Suprapubic skin (tissue), 4 donors: ENCODE results near the gene SMOC2. TPM values are rescaled to one million over a fixed set of nuclear protein-coding genes. Genes with fewer than 3 reads are reported as not detected.

ENCODE experiments used
- DNase-seq, 2 donors: peaks; one replicate each; pipeline ENCODE4 v3.0.0-alpha.2; 2019; ENCODE audit warnings: low spot score in 2 of 2
- H3K27ac ChIP-seq: fragments of 200-600 bp; sonication (generic); one replicate; pipeline ENCODE4 v1.5.1; 2019
- H3K27me3 ChIP-seq: fragments of 200-600 bp; sonication (generic); one replicate; pipeline ENCODE4 v1.5.1; 2019
- H3K36me3 ChIP-seq: fragments of 200-600 bp; sonication (generic); one replicate; pipeline ENCODE4 v1.5.1; 2019
- H3K4me1 ChIP-seq: fragments of 200-600 bp; sonication (generic); one replicate; pipeline ENCODE4 v1.5.1; 2019
- H3K4me3 ChIP-seq: fragments of 200-600 bp; sonication (generic); one replicate; pipeline ENCODE4 v1.5.1; 2019; ENCODE audit warnings: mild to moderate bottlenecking
- H3K9me3 ChIP-seq: fragments of 200-600 bp; sonication (generic); one replicate; pipeline ENCODE4 v1.5.1; 2019
- EP300 ChIP-seq: sonication (generic); formaldehyde crosslinking; IDR thresholded peaks from one replicate; pipeline ENCODE4 v1.6.1; 2017; ENCODE audit warnings: antibody characterized with exemption
- POLR2A ChIP-seq, 2 donors: fragments of 450-650 bp; IDR thresholded peaks; one replicate each; pipeline ENCODE4 v1.6.1; 2017; ENCODE audit warnings: antibody characterized with exemption in 2 of 2, mild to moderate bottlenecking in 2 of 2, moderate library complexity in 2 of 2
- POLR2AphosphoS5 ChIP-seq, 3 donors: sonication (generic); formaldehyde crosslinking; IDR thresholded peaks; one replicate each; pipeline ENCODE4 v1.6.1; 2017; ENCODE audit warnings: antibody characterized with exemption in 3 of 3
- WGBS: methylation state at CpG from one replicate; pipeline ENCODE4 v1.1.5; 2018; 5-methylcytosine and 5-hydroxymethylcytosine counted together
- total RNA-seq, 4 donors: library from RNA; depleted of rRNA; stranded (reverse); fragments of >200 nt; gene quantifications; one replicate each; pipeline ENCODE4 v1.1.0, GENCODE V29; 2016
- TF ChIP-seq, protein P1 (sequence below), 2 donors: fragments of 200-600 bp in 1 of 2; fragments of 450-650 bp in 1 of 2; sonication (generic) in 1 of 2; IDR thresholded peaks; one replicate each; pipeline ENCODE4 v1.5.1; 2016 to 2019; ENCODE audit warnings: antibody characterized with exemption in 2 of 2, mild to moderate bottlenecking in 1 of 2, moderate library complexity in 1 of 2

The SMOC2 gene
- total RNA-seq, 4 donors from 2014 or later, result 16.2 to 22.9 (median 18.8) TPM

DNA sequence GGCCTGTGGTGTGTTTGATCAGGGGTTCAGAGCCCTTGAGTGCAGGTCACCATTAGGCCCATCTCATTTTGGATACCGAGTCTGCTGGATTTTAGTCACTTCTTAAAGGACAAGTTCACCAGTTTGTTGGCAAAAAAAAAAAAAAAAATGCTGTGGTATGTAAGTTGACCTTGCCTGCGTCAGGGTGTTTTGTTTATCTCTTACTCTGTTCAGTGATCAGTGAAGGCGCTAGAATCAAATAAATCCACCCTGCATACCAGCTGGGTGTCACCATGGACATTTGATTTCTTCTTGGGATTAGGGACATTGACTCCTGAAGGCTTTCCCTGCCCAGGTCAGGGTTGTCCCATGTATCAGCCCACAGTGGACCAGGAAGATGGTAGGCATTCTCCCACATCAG, 6.7 kb downstream of the SMOC2 start:
- no peak overlapping the region for H3K27ac ChIP-seq
- TF ChIP-seq, protein P1, sequence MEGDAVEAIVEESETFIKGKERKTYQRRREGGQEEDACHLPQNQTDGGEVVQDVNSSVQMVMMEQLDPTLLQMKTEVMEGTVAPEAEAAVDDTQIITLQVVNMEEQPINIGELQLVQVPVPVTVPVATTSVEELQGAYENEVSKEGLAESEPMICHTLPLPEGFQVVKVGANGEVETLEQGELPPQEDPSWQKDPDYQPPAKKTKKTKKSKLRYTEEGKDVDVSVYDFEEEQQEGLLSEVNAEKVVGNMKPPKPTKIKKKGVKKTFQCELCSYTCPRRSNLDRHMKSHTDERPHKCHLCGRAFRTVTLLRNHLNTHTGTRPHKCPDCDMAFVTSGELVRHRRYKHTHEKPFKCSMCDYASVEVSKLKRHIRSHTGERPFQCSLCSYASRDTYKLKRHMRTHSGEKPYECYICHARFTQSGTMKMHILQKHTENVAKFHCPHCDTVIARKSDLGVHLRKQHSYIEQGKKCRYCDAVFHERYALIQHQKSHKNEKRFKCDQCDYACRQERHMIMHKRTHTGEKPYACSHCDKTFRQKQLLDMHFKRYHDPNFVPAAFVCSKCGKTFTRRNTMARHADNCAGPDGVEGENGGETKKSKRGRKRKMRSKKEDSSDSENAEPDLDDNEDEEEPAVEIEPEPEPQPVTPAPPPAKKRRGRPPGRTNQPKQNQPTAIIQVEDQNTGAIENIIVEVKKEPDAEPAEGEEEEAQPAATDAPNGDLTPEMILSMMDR (IDR thresholded peaks at IDR 0.05), result no peak
- TF ChIP-seq POLR2AphosphoS5 (IDR thresholded peaks at IDR 0.05) (no peak), POLR2A (IDR thresholded peaks at IDR 0.05) (no peak), EP300 (no peak)

DNA sequence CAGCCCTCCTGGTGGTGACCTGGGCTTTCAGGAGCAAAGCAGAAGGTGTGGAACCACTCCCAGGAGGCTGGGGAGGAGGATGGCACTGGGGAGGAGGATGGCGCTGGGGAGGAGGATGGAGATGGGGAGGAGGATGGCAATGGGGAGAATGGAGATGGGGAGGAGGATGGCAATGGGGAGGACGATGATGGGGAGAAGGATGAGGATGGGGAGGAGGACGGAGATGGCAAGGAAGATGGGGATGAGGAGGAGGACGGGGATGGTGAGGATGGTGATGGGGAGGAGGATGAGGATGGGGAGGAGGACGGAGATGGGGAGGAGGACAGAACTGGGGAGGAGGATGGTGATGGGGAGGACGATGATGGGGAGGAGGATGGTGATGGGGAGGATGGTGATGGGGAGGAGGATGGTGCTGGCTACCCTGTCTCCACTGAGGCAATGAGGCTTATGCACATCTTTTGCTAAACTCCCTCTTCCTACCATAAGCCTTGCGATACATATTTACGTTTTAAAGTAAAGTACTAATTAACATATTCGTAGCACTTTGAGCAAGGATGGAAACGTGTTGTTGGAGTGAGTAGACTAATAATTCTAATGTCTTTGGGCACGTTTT, 7.4 kb downstream of the SMOC2 start:
- H3K27ac ChIP-seq, result no peak overlapping the region
- peaks cover 14% of the 10 kb centered on the region for H3K27me3 ChIP-seq
- DNase-seq, result no peak
- WGBS, result 87% methylated on average over 11 of the region's 11 CpGs
- no peaks in the 10 kb centered on the region for H3K36me3 ChIP-seq
- peaks cover 30% of the 10 kb centered on the region for H3K4me1 ChIP-seq
- no peak overlapping the region for H3K4me3 ChIP-seq
- no peaks in the 10 kb centered on the region for H3K9me3 ChIP-seq
- TF ChIP-seq POLR2A (IDR thresholded peaks at IDR 0.05) (no peak), POLR2AphosphoS5 (IDR thresholded peaks at IDR 0.05) (no peak), EP300 (no peak)
- TF ChIP-seq, protein P1 (IDR thresholded peaks at IDR 0.05), result no peak

More for the DNA sequence above, 6.7 kb downstream of the SMOC2 start:
- WGBS, result 90% methylated on average over 3 of the region's 3 CpGs
- H3K4me1 ChIP-seq, result peaks cover 23% of the 10 kb centered on the region
- no peak overlapping the region for H3K4me3 ChIP-seq
- no peaks in the 10 kb centered on the region for H3K36me3 ChIP-seq
- H3K27me3 ChIP-seq, result peaks cover 18% of the 10 kb centered on the region
- no peaks in the 10 kb centered on the region for H3K9me3 ChIP-seq
- DNase-seq, result no peak

DNA sequence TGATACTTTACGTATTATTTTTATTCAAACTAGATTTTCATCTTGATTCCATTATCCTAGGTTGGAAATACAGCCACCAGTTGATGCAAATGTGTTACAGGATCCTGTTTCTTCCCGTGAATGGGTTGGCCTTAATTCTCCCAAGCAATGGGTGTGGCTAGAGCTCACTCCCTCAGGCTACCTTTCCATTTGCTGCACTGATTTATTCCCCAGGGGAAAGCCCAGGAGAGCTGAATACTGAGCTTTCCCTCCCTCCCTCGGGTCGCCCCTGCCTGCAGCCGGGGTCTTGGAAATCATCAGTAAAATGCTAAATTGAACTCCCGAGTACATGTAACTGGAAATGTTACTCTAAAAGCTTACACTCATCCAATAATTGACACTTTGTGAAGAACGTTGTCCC, 9.9 kb downstream of the SMOC2 start:
- no peak for DNase-seq
- no peak for TF ChIP-seq POLR2A (IDR thresholded peaks at IDR 0.05)
- TF ChIP-seq EP300, result no peak
- peaks cover 34% of the 10 kb centered on the region for H3K4me1 ChIP-seq
- H3K27me3 ChIP-seq, result peaks cover 3% of the 10 kb centered on the region
- WGBS, result 29% methylated on average over 6 of the region's 7 CpGs
- H3K9me3 ChIP-seq, result no peaks in the 10 kb centered on the region
- no peaks in the 10 kb centered on the region for H3K36me3 ChIP-seq
- H3K4me3 ChIP-seq, result no peak overlapping the region
- H3K27ac ChIP-seq, result no peak overlapping the region

DNA sequence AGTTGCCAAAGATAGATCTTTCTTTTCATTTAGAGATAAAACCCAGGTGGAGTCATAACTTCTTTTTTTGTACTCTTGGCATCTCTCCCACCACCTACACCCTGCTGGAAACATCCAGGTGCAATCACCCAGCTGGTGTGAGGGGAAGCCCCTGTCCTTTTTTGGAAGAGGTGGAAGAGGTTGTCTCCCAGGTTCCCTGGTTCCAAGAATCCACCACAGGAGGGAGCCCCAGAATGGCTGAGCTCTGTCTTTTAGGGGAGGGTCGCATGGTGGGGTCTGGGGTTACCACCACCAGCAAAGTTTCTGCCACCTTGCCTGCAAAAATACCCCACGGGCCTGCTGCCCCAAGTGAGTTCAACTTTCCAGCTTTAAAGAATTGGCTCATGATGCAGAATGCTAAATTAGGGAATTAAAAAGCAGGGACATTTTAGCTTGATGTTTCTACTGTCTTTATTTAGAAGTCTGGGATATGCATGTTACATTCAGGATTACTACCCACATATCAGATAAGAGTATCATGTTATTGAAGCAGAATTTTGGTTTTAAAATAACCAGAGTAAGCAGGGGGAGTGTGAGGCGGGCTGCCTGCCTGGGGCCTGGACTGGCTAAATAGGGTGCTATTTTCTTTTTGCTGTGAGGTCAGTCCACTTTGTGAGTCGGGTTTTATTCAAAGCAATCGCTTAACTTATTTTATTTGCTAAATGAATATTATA, 11.0 kb downstream of the SMOC2 start:
- Histone ChIP-seq H3K9me3 (no peaks in the 10 kb centered on the region), H3K27me3 (peaks cover 2% of the 10 kb centered on the region), H3K4me3 (no peak overlapping the region), H3K27ac (no peak overlapping the region), H3K36me3 (no peaks in the 10 kb centered on the region), H3K4me1 (peaks cover 44% of the 10 kb centered on the region)
- no peak for DNase-seq
- TF ChIP-seq, protein P1 (IDR thresholded peaks at IDR 0.05), result peak in 1 of 2 donors; percentile 37
- no peak for TF ChIP-seq EP300
- 42% methylated on average over 5 of the region's 5 CpGs for WGBS

DNA sequence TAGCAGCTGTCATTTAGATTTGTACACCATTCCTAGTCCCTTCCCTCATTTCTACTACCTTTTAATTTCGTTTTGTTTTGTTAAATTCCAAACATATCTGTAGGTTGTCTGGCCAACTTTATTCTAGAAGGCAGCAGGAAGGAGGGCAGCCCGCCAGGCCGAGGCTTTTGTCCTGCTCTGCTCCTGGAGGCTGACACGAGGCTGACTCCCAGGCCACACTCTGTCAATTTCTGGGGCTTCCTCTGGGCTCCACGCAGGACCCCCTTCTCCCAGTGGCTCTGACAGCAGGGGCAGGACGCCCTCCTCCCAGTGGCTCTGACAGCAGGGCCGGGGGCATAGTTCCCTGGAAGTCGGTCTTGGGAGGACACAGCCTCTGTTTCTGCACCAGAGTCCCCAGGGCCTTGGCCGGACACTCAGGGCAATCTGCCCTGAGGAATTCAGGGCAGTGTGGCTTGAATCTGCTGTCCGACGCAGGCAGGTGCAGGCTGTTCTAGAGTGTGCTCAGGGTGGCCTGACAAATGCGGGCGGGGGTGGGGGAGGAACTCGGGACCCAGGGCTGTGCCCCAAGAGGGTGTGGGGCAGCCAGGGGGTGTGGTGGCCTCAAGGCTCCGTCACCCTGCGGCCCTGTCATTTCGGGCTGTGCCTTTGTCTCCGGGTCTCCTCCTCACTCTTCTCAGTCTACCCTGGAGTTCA, 11.8 kb downstream of the SMOC2 start:
- H3K36me3 ChIP-seq, result no peaks in the 10 kb centered on the region
- TF ChIP-seq, protein P1 (IDR thresholded peaks at IDR 0.05), result no peak
- TF ChIP-seq POLR2A (IDR thresholded peaks at IDR 0.05), result no peak
- no peak for TF ChIP-seq POLR2AphosphoS5 (IDR thresholded peaks at IDR 0.05)
- no peak for TF ChIP-seq EP300
- no peaks in the 10 kb centered on the region for H3K9me3 ChIP-seq
- H3K27ac ChIP-seq, result no peak overlapping the region
- 46% methylated on average over 14 of the region's 18 CpGs for WGBS
- no peaks in the 10 kb centered on the region for H3K27me3 ChIP-seq
- no peak overlapping the region for H3K4me3 ChIP-seq
- DNase-seq, result no peak
- H3K4me1 ChIP-seq, result peaks cover 49% of the 10 kb centered on the region
